Prostate gland (tissue), 2 donors: Measurements from ENCODE around the gene FCHSD2.

Source experiments
- POLR2A ChIP-seq: fragments of 450-650 bp; IDR thresholded peaks from one replicate; pipeline ENCODE4 v1.6.1; 2016; ENCODE audit warnings: antibody characterized with exemption, mild to moderate bottlenecking
- POLR2AphosphoS5 ChIP-seq: sonication (generic); formaldehyde crosslinking; IDR thresholded peaks from one replicate; pipeline ENCODE4 v1.6.1; 2017; ENCODE audit warnings: antibody characterized with exemption
- TF ChIP-seq, protein P1 (sequence below), 4 experiments: fragments of 200-600 bp in 2 of 4; fragments of 450-650 bp in 2 of 4; sonication (generic) in 2 of 4; IDR thresholded peaks; 1 replicate in 3 of 4; 2 replicates in 1 of 4; pipeline ENCODE4 v1.5.1; 2016 to 2019; ENCODE audit warnings: antibody characterized with exemption in 4 of 4, mild to moderate bottlenecking in 2 of 4, moderate library complexity in 2 of 4

DNA sequence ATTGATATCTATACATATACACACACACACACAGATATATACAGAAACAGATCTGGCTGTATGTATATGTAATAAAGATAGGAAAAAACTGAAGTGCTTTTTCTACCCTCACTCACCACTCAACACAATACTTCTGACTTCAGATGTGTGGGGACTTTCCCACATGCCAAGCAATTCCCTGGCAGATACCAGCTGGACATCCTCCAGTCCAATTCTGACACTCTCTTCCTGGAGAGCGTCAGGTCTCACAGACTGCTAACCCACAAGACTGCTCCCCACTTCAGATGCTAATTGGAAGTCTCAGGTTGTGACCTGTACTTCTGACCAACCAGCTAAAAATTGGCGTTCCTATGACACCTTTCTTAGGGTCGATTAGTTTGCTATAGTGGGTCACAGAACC, 187.3 kb downstream of the FCHSD2 start:
- TF ChIP-seq POLR2A (no peak), POLR2AphosphoS5 (no peak)
- TF ChIP-seq, protein P1, sequence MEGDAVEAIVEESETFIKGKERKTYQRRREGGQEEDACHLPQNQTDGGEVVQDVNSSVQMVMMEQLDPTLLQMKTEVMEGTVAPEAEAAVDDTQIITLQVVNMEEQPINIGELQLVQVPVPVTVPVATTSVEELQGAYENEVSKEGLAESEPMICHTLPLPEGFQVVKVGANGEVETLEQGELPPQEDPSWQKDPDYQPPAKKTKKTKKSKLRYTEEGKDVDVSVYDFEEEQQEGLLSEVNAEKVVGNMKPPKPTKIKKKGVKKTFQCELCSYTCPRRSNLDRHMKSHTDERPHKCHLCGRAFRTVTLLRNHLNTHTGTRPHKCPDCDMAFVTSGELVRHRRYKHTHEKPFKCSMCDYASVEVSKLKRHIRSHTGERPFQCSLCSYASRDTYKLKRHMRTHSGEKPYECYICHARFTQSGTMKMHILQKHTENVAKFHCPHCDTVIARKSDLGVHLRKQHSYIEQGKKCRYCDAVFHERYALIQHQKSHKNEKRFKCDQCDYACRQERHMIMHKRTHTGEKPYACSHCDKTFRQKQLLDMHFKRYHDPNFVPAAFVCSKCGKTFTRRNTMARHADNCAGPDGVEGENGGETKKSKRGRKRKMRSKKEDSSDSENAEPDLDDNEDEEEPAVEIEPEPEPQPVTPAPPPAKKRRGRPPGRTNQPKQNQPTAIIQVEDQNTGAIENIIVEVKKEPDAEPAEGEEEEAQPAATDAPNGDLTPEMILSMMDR (IDR thresholded peaks at IDR 0.05): no peak
